Stimulated activated CD8-positive, alpha-beta memory T cell treated with anti-CD3 and anti-CD28 coated beads, Interleukin-12 subunit alpha, Interleukin-12 subunit beta, amount 100 ng/mL, for 1 hour (primary cell): ENCODE measurements around the gene DHX8.

Source experiments
- DNase-seq: peaks from one replicate; pipeline ENCODE4 v3.0.0-alpha.2; 2020; ENCODE audit warnings: low read depth

The DHX8 gene

DNA sequence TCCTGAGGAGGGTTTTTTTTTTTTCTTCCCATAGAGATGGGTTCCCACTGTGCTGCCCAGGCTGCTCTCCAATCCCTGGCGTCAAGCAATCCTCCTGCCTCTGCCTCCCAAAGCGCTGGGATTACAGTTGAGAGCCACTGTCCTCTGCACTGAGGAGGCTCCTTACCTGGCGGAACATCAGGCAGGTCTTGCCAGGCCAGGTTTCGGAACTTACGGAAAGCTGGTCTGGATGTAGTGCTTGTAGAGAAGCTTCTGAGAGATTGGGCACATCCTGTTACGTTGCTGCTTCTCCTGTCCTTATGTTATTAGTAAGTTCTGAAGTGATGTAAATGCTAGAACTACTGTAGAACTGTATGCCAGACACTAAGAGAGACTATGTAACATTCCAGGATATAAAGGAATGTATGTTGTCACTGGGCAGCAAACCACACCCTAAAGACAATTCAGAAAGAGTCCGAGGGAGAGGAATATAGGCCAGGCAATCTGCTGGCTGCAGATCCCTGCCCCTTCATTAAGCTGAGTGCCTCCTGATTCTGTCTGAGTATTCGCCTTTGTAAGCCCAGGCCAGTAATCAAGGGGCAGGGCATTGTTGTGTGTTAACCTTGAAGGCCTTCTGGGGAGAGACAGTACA, 41.3 kb downstream of the DHX8 start:
- DNase-seq: no peak

DNA sequence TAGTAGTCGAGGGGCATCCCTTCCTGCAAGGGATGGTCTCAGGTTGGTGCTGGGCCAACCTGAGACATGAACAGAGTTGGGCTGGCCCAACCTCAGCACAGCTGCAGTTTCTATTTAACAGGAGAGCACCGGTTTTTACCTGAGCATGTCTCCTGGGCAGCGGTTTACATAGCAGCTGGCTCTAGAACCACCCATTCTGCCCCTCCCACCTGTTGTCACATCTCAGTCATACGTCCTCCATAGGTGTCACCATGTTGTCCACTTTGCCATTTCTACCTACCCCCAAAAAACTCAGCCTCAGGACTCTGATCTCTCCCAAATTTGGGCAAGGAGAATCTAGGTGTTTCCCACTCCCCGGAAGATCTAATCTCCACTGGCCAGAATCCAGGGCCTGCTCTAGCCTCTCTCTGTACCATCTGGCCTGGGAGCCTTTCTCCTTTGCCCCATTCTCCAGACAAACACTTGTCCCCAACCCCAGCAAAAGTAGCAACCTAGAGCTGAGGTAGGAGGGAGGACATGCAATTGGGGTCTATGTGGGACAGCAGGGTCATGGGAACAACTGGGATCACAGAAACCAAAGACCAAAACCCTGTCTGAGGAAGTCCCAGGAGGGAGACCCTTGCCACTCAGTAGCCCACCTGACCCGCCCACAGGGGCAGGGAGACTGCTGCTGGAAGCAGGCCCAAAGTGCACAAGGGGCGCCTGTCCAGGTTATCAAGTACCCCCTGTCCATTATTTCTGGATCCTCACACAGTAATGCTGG, 43.3 kb downstream of the DHX8 start:
- DNase-seq: no peak

DNA sequence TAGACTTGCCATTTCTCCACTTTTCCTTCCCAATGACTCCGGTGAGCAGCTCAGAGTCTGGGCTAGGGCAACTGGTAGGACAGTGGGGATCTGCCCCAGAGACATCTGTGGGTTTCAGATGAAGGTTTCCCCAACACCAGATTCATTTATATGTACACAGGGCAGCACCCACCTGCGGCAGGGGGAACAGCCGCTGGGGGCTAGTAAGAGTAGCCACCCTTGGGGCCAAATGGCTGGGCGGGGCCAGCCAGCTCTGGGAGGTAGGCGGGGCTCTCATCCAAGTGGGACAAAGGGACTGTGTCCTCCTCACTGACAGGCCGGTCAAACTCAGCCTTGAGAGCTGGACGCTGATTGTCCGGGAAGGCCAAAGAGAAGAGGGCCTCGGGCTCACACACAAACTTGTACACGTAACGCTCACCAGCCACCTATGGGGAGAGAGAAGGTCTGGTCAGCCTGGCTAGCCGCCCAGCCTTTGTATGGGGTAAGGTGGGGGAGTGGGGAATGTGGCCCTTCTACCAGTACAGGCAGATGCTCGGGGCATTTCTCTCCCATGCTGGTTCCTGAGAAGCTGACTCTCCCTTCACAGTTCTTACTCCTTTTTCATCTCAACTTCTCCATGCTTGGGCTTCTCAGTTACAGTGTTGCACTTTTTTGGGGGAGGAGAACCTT, 44.7 kb downstream of the DHX8 start:
- no peak for DNase-seq

DNA sequence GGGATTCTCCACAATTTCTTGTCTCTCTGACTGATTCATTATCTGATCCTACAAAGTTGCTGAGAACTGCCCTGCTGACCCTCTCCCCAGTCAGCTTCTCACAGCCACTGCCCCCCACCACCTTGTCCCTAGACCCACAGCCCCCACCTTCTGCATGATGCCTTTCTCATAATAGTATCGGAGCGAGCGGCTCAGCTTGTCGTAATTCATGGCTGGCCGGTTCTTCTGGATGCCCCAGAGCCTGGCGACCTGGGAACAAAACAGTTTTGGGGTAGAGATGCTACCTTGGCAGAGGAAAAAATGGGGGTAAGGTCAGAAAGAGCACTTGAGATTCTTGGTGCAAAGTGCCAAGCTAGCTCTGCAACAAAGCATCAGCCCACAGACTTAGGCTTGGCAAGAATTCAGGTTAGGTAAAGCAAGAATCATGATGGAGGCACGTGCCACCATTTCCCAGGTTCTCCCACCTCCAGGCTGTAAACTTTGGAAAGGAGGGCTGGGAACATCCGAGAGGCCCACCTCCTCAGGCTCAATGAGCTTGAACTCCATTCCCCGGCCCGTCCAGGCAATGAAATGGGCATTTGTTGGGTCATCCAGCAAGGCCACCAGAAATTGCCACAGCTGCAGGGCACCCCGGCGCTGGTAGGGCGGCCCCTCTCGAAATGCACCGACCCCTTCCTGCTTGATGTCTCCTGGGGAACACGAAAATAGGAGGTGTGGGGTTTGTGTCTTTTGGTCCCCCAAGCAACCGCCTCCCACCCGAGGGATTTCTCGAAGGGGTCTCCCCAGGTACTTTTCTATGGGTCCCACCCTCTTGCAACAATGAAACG, 45.4 kb downstream of the DHX8 start:
- DNase-seq: no peak

DNA sequence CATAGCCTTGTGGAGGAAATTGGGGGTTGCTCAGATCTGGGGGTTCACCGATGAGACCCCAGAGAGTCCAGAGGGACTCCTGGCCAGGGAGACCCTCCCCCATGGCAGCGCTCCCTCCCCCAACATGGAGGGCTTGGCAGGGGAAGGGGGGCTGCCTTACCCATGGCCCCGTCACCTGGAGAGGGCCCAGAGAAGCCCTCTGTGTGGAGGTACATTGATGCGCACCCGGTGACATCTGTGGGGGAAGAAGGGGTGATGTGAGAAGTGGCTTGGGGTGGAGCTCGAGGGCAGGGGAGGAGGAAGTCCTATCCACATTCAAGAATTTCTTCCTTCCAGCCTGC, 46.1 kb downstream of the DHX8 start:
- DNase-seq: no peak

DNA sequence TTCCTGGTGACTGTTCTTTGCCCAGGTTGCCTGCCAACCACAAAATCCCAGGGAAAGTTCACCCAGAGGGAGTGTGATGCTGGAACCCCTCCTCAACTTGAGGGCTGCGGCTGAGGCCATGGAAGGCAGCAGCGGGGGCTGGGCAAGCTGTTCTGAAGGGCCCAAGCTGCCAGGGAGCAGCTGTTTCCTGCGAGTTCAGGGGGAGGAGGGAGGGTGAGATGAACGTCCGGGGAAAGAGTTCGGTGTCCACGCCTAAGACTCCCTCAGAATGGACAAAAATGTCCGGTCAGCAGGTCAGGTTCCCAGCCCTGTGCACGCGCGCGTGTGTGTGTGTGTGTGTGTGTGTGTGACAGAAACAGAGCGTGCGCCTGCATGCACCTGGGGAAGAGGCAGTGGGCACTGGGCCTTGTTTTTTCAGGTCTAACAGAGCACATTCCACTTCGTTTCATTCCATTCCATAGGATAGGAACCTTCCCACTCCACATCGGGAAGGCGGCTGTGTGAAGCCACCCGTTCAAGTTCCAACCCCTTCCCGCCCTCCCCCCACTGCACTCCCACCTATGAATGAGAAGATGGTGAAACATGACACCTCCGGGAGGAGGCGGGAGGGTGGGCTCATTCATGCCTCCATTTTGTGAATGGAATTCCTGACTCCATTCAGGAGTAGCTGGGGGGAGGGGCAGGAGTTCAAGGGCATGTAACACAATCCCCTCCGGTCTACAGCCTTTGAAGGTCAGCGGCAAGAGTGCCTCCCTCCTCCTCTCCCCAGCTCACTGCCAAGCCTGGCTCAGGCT, 46.7 kb downstream of the DHX8 start:
- DNase-seq: no peak

DNA sequence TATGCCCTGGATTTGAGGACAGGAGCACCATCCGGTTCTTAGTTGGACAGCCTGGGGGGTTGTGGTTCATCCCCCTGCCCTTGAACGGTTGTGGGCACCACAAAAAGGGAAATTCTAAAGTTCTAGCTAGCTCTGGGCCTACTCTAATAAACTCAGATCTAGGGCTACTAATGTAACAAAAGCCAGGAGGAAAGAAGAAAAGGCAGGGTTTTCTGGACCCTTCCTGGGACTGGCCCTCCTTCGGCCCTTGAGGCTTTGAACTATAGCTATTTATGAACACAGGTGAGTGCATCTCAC, 47.3 kb downstream of the DHX8 start:
- DNase-seq: no peak

DNA sequence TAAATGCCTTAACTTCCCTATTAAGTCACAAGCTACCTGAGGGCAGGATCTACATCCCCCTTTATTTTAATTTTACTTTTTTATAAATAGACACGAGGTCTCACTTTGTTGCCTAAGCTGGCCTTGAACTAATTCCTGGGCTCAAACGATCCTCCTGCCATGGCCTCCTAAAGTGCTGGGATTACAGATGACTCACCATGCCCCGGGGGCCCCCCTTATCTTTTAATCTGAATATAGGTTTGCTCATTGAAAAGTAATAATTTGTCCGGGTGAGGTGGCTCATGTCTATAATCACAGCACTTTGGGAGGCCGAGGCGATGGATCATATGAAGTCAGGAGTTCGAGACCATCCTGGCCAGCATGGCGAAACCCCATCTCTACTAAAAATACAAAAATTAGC, 48.2 kb downstream of the DHX8 start:
- DNase-seq: no peak

DNA sequence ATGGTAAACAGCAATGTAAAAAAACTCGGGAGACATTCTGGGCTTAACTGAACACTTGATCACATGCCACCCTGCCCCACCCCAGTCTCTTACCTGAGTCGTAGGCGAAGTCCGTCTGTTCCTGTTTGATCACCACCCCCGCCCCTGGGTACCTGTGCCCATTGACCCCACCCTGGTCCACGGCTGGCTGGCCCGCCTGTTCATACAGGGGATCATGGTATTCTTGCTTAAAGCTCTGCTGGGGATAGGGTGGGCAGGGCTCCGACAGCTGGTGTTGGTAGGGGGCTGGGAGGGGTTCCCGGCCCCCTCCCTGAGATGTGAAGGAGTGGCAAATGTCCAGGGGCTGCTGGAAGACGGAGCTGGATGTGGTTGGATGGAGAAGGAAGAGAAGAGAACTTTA, 48.8 kb downstream of the DHX8 start:
- DNase-seq: no peak

DNA sequence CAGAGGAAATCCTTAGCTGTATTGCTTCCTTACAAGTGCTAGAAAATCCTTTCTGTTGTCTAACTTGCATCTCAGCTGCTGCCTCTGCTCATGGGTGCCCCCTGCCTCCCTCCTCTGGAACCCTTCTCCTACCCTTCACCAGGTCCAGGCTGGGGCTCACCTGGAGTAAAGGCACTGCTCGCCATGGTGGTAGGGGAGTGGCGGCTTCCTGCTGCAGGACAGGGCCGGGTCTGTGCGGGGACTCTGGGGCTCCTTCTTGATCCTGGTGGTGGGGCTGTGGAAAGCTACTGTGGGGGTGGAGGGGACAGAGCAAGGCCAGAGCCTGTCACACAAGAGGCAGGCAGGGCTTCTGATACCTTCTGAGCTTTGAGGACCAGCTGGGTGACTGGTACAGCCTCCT, 49.9 kb downstream of the DHX8 start:
- DNase-seq: no peak

DNA sequence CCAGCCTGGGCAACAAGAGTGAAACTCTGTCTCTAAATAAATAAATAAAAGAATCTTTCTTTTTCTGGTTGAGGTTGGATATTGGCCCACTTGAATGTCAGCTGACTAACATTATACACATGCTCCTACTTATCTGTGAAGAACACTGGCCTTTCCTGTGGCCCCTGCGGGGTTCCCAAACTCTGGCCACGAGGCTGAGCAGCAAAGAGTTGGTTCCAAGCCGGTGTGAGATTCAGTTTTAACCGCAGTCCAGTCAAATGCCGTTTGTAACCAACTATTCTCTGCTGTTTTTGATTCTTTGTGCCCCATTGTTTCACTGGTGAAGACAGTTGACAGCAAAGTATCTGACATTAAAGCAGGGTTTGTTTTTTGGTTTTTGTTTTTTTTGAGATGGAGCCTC, 51.1 kb downstream of the DHX8 start:
- DNase-seq: no peak

DNA sequence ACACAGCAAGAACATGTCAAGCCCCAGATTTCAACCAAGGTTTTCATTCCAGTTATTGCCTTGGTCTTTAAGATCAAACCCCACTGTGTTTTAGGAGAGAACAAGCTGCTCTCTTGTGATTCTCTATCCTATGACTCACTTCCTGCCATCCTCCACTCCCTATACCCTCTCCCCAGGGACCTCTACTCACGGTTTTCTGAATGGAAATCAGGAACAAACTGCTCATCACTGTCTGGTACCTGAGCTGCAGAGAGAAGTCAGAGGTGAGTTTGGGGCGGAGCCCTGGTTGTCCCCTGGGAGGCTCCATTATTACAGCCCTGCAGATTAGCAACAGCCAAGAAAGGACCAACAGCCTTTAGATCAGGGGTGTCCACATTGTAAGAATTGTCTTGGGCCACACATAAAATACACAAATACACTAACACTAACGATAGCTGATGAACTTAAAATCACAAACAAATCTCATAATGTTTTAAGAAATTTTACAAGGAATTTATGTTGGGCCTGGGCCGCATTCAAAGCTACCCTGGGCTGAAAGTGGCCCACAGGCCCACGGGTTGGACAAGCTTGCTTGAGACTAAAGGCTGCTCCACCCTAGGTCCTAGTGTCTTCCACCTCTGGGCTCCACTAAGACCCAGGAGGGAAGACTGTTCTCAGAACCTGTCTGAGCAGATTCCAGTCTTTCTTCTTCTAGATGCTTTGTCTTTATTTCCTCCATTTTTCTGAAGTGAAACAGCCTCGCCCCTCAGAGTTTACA, 52.6 kb downstream of the DHX8 start:
- no peak for DNase-seq

DNA sequence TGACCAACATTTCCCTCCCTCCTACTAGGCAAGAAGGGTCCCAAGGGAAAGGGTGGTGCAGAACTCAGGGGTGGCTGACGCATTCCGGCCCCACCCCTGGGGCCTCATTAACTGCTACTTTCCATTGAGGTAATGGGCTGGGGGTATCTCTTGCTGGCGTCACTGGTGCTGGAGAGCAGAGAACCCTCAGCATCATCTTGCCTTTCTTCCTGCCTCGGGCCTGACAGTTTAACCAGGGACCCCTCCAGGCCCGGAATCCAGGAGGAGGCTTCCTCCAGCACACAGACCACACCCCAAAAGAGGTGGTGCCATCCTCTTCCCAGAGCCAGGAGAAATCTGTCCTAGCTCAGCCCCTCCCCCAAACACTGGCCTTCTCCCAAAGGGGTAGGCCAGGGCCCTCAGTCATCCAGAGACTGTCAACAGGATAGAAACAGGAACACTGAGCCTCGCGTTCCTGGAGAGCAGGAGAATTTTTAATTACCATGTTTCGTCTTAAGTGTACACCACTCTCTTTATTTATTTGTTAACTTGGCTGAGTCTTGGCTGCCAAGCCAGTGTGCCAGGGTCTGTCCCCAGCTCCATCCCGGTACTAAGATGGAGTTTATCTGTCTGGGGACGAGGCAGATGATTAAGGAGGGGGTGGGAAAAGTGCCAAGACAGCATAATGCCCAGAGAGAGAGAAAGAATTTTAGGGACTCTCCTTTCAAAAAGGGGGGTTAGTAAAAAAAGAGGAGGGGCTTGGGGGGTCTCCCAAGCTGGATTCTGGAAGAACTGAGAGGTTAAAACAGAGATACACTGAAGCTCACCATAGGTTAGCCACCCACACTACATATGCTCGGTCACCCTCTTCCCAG, 57.3 kb downstream of the DHX8 start:
- DNase-seq: no peak

DNA sequence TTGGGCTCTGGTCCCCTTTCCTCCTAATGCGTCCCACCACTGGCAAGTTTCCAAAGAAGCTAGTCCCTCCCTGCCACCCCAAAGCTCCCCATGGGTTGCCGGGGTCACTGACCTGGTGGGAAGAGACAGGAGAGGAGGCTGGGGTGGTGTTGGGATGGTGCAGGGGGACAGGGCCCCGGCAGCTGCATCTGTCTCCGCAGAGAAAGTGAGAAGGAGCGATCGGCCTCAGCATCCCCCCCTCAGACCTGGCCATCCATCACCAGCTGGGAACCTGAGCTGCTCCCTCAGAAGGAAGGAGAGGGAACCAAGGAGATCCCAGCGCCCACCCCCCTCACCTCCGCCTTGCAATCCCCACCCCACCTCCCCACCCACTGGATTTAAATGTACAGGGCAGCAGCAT, 59.1 kb downstream of the DHX8 start:
- DNase-seq: no peak

DNA sequence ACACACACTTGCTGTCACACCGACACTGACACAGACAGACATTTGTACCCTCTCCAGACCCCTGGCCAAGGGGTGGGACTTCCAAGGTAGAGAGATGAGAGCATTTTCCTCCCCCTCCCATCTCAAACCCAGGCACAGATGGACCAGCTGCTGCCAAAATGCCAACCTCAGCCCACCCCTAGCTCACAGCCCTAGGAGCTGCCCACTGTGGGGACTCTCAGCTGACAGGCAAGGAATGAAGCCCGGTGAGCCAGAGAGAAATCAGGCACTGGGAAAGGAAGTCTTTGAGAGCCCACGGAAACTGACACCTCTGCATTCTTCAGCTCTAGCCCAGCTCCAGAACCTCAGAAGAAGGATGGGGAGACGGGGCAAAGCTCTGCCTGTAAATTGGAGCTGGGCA, 59.5 kb downstream of the DHX8 start:
- DNase-seq: no peak

DNA sequence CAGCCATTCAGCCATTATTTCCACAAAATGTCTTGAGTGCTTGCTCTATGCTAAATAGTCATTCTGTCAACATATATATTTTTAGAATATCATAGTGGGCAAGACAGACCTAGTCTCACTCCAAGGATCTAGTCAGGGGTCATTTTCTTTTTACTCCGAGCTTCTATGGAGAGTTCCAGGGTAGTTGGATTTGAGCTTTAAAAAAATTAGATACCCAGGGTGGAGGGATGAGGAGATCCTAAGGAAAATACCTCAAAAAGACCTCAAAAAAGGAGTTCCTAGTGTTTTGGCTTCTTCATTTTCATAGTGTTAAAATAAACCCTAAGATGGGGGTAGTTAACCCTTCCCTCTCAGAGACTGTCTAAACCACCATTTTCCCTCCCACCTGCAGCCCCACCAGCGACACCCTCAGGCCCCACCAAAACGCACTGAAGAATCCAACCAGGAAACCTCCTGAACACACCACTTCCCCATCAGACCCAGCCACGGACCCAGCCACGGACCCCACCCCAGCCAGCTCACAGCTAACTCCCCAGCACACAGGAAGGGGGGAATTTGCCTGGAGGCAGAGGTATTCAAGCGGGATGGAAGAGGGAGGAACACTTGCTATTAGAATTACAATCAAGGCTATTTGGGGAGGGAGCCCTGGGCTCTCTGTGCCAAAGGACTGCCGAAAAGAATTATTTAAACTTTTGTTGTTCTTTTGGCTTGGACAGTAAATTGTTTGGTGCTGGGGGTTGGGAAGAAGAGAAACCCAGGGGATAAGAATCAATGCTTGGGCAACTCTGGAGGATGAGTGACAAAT, 60.2 kb downstream of the DHX8 start:
- DNase-seq: no peak

DNA sequence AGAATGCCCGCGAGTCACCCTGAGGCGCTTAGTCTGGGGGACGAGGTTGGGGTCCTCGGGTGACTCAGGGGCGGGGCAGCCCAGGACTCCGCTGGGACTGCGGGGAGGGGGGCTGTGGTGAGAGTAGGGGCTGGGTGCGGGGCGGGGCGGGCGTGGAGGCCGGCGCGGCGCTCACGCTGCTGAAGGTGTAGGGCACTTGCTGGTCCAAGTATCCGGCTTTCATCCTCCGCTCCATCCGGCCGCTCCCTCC, 61.5 kb downstream of the DHX8 start:
- DNase-seq: no peak

DNA sequence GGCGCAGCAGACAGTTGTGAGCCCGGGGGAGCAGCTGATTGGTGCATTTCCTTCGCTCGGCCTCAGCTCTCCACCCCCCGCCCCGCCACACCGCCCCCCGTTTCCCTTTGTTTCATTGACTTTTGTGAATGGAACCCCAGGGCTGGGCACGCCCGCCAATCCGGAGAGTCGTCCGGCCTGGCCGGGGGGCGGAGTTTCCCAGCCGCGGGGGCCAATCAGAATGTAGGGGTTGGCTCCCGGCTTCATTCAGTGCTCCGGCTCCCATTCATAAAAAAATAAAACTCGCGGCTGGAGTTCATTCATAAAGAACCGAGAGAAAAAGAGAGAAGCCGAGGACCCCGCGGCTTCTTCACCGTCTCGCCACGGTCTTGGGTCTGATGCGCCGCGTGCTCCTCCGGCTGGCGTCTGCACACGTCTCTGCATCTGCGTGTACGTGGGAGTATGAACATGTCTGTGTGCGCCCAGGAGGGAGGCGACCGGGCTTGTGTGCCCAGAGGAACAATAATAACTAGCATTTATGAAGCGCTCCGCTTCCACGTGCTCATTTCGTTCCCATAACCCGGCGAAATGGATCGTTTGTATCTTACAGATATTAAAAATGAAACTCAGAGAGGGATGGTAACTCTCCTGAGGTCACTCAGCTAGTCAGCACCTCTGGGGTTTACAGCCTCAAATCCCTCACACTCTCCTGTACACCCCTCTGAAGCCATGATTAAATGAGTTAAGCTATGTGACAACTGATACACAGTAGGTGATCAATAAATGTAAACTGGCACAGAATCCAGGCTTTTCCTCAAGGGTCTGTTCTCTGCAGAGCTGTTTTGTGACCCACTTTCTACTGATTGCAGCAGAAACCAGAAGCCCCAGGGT, 62.8 kb downstream of the DHX8 start, which contains the start of gene ETV4:
Gene ETV4, minus strand, starts transcription at position 22 of the 870 bp plus-strand sequence. CDS start 723 bp downstream, outside the sequence.
- peak; percentile 72 for DNase-seq

DNA sequence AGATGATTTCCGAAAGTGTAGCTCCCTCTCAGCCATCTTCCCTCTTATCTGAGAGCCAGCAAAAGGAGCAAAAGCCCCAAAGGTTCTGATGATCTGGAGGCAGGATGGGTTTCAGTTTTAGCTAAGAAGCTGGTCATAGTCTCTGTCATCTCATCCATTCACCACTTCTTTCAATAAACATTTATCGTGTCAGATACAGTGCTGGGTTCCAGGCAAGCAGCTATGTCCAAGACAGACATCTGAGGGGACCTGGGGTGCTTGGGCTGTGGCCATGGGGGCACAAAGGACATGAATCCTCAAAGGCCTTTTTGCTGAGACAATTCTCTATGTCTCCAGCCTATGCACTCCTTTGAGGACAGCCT, 63.4 kb downstream of the DHX8 start:
- no peak for DNase-seq
